OCI-LY3 (cell line): Measurements from ENCODE around the gene SLC12A7.
"Not testable (repeated sequence)": the region's sequence is repeated elsewhere in the genome, so short reads cannot be mapped to it uniquely, and the experiment has no call there.

Source experiments
- H2AFZ ChIP-seq: fragments of 200-600, 300-600 bp; shearing (Covaris generic); 2 replicates; pipeline ENCODE4 v1.6.0; 2014; ENCODE audit warnings: antibody characterized with exemption, low read depth, low read length
- H3K27ac ChIP-seq: fragments of 200-600, 300-600 bp; sonication (generic); 2 replicates; pipeline ENCODE4 v1.5.1; 2014; ENCODE audit warnings: mild to moderate bottlenecking, low read length, moderate library complexity, mixed read lengths
- H3K27me3 ChIP-seq: fragments of 200-600, 300-600 bp; sonication (generic); 2 replicates; pipeline ENCODE4 v1.6.1; 2014; ENCODE audit warnings: low read depth, low read length, mixed read lengths
- H3K36me3 ChIP-seq: fragments of 200-600, 300-600 bp; sonication (generic); replicated peaks from 2 replicates; pipeline ENCODE3; 2014; ENCODE audit warnings: low read depth, low read length, mixed read lengths
- H3K4me1 ChIP-seq: fragments of 300-600, 200-600 bp; sonication (generic); 2 replicates; pipeline ENCODE4 v1.6.1; 2014; ENCODE audit warnings: low read length, mixed read lengths
- H3K4me2 ChIP-seq: fragments of 200-600, 300-600 bp; sonication (generic); 2 replicates; pipeline ENCODE4 v1.6.1; 2014; ENCODE audit warnings: low read length, mixed read lengths
- H3K4me3 ChIP-seq: fragments of 300-600, 200-600 bp; sonication (generic); 2 replicates; pipeline ENCODE4 v1.5.1; 2014; ENCODE audit warnings: antibody characterized with exemption, mild to moderate bottlenecking, low read length, moderate library complexity
- H3K79me2 ChIP-seq: fragments of 300-600, 200-600 bp; shearing (Covaris generic); 2 replicates; pipeline ENCODE4 v1.6.1; 2014; ENCODE audit warnings: mild to moderate bottlenecking, low read length, mixed read lengths
- H3K9ac ChIP-seq: fragments of 300-600, 200-600 bp; shearing (Covaris generic); 2 replicates; pipeline ENCODE4 v1.6.0; 2014; ENCODE audit warnings: mild to moderate bottlenecking, low read length, moderate library complexity
- H3K9me3 ChIP-seq: fragments of 200-600, 300-600 bp; shearing (Covaris generic); 2 replicates; pipeline ENCODE4 v1.6.1; 2014; ENCODE audit warnings: low read length, mixed read lengths; ENCODE audit not compliant: insufficient read depth
- H4K20me1 ChIP-seq: fragments of 200-600, 300-600 bp; sonication (generic); 2 replicates; pipeline ENCODE4 v1.6.1; 2016; ENCODE audit warnings: low read length, mixed read lengths; ENCODE audit not compliant: insufficient read depth
- EZH2phosphoT487 ChIP-seq: fragments of 200-600 bp; shearing (Covaris generic); IDR thresholded peaks from 2 replicates; pipeline ENCODE4 v1.6.1; 2018; ENCODE audit warnings: antibody characterized with exemption, mixed run types, low read depth
- TF ChIP-seq, protein P1 (sequence below): fragments of 200-600, 300-600 bp; sonication (generic); IDR thresholded peaks from 2 replicates; pipeline ENCODE4 v1.5.1; 2014; ENCODE audit warnings: antibody characterized with exemption, low read length, low read depth

Gene SLC12A7

GRCh38 chr5:1026700-1027621, 84.9 kb downstream of the SLC12A7 start:
- Histone ChIP-seq H3K9me3 (no peaks in the 10 kb centered on the region), H2AFZ (no peak overlapping the region), H3K27me3 (no peaks in the 10 kb centered on the region), H3K79me2 (no peaks in the 10 kb centered on the region), H3K4me2 (no peak overlapping the region), H3K27ac (no peak overlapping the region), H3K36me3 (no peaks in the 10 kb centered on the region), H3K4me1 (no peaks in the 10 kb centered on the region), H3K4me3 (no peak overlapping the region), H4K20me1 (no peaks in the 10 kb centered on the region), H3K9ac (no peak overlapping the region)
- no peak for TF ChIP-seq EZH2phosphoT487
- TF ChIP-seq, protein P1, sequence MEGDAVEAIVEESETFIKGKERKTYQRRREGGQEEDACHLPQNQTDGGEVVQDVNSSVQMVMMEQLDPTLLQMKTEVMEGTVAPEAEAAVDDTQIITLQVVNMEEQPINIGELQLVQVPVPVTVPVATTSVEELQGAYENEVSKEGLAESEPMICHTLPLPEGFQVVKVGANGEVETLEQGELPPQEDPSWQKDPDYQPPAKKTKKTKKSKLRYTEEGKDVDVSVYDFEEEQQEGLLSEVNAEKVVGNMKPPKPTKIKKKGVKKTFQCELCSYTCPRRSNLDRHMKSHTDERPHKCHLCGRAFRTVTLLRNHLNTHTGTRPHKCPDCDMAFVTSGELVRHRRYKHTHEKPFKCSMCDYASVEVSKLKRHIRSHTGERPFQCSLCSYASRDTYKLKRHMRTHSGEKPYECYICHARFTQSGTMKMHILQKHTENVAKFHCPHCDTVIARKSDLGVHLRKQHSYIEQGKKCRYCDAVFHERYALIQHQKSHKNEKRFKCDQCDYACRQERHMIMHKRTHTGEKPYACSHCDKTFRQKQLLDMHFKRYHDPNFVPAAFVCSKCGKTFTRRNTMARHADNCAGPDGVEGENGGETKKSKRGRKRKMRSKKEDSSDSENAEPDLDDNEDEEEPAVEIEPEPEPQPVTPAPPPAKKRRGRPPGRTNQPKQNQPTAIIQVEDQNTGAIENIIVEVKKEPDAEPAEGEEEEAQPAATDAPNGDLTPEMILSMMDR: no peak

DNA sequence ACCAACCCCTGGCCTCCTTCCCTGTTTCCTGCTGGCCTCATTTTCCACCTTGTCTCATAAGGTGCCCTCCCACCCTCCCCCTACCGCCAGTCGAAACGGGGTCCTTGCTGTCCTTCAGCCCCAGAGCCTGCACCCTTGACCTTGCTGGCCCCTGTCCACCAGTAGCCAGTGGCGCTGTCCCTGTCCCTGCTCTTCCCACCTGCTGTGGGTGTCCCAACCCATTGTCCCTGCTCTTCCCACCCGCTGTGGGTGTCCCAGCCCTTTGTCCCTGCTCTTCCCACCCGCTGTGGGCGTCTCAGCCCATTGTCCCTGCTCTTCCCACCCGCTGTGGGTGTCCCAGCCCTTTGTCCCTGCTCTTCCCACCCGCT, 89.9 kb downstream of the SLC12A7 start:
- H3K4me1 ChIP-seq, H3K4me2 ChIP-seq, H4K20me1 ChIP-seq, H3K4me3 ChIP-seq, H3K9me3 ChIP-seq, H2AFZ ChIP-seq, H3K27ac ChIP-seq, H3K27me3 ChIP-seq, H3K9ac ChIP-seq, H3K36me3 ChIP-seq, H3K79me2 ChIP-seq: not testable (repeated sequence)

GRCh38 chr5:1021136-1021968, 90.5 kb downstream of the SLC12A7 start:
- no peaks in the 10 kb centered on the region for H3K36me3 ChIP-seq
- no peak overlapping the region for H3K4me3 ChIP-seq
- H3K27me3 ChIP-seq: no peaks in the 10 kb centered on the region
- H3K9ac ChIP-seq: no peak overlapping the region
- no peaks in the 10 kb centered on the region for H4K20me1 ChIP-seq
- TF ChIP-seq EZH2phosphoT487: no peak
- TF ChIP-seq, protein P1: no peak
- H3K4me1 ChIP-seq: no peaks in the 10 kb centered on the region
- H3K79me2 ChIP-seq: no peaks in the 10 kb centered on the region
- H3K9me3 ChIP-seq: no peaks in the 10 kb centered on the region
- H2AFZ ChIP-seq: no peak overlapping the region
- no peak overlapping the region for H3K27ac ChIP-seq
- 0 out of 2 replicates have a peak overlapping the region, but pooled peaks have one; percentile 14 for H3K4me2 ChIP-seq

DNA sequence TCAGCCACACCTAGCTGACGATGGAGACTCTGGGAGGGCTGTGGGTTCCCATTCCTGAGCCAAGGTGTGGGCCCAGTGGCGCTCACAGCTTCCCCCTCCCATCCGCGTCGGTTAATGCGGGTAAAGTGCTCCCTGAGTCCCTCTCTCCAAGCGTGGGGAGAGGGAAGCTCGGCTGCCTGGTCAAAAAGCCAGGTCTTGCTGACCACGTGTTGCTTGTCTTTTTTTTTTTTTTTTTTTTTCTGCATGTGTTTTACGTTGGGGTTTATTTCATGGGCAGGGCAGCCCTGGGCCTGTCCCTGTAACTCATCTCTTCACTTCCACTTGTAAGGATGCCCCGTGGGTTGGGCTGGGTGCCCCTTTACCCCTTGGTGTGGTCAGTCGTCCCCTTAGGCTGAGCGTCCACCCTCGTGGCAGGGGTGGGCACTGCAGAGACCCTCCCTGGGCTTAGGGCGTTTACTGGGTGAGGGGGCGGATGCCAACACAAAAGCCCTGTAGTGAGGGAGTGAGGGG, 91.4 kb downstream of the SLC12A7 start:
- H3K4me3 ChIP-seq: no peak overlapping the region
- no peaks in the 10 kb centered on the region for H3K4me1 ChIP-seq
- H4K20me1 ChIP-seq: no peaks in the 10 kb centered on the region
- TF ChIP-seq, protein P1: no peak
- no peak for TF ChIP-seq EZH2phosphoT487
- no peak overlapping the region for H3K9ac ChIP-seq
- no peak overlapping the region for H3K4me2 ChIP-seq
- no peaks in the 10 kb centered on the region for H3K36me3 ChIP-seq
- H3K9me3 ChIP-seq: no peaks in the 10 kb centered on the region
- no peak overlapping the region for H2AFZ ChIP-seq
- no peaks in the 10 kb centered on the region for H3K79me2 ChIP-seq
- H3K27me3 ChIP-seq: no peaks in the 10 kb centered on the region
- H3K27ac ChIP-seq: no peak overlapping the region
